Measurements from ENCODE around the gene BANF2.

DNA sequence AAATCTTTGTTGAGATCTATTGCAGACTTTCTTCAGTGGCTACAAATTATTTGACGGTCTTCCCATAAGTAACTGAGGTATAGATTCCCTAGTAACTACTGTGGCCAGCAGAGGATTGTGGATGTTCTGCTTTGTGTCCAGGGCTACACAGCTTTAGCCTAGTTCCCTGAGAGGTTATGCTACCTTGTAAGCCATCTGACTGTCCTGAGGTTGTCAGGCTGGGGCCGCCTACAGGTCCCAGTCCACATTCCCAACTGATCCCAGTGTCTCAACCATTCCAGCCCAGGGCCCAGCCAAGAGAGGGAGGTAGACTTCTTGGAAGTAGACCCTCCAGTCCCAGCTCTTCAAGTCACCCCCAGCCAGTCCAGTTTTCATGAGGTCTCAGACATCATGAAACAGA lies 57.7 kb downstream of the BANF2 start:
- TF ChIP-seq, protein P1, sequence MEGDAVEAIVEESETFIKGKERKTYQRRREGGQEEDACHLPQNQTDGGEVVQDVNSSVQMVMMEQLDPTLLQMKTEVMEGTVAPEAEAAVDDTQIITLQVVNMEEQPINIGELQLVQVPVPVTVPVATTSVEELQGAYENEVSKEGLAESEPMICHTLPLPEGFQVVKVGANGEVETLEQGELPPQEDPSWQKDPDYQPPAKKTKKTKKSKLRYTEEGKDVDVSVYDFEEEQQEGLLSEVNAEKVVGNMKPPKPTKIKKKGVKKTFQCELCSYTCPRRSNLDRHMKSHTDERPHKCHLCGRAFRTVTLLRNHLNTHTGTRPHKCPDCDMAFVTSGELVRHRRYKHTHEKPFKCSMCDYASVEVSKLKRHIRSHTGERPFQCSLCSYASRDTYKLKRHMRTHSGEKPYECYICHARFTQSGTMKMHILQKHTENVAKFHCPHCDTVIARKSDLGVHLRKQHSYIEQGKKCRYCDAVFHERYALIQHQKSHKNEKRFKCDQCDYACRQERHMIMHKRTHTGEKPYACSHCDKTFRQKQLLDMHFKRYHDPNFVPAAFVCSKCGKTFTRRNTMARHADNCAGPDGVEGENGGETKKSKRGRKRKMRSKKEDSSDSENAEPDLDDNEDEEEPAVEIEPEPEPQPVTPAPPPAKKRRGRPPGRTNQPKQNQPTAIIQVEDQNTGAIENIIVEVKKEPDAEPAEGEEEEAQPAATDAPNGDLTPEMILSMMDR (IDR thresholded peaks at IDR 0.05), result no peak
- no peak for TF ChIP-seq POLR2A (IDR thresholded peaks at IDR 0.05)

Data from heart left ventricle (tissue), 13 donors.